DOHH2 (cell line): ENCODE measurements around the gene OPRL1.

ENCODE experiments used
- H3F3A ChIP-seq: fragments of 200-600 bp; sonication (generic), shearing (Covaris generic); 2 replicates; pipeline ENCODE4 v1.6.0; 2016; ENCODE audit warnings: antibody characterized with exemption, mild to moderate bottlenecking; ENCODE audit not compliant: control insufficient read depth, insufficient read depth
- H3K27ac ChIP-seq: fragments of 200-600 bp; sonication (generic); 2 replicates; pipeline ENCODE4 v1.5.1; 2014; ENCODE audit warnings: low read depth, mild to moderate bottlenecking, low read length, moderate library complexity
- H3K27me3 ChIP-seq: fragments of 200-600 bp; sonication (generic); 2 replicates; pipeline ENCODE4 v1.6.1; 2014; ENCODE audit warnings: mild to moderate bottlenecking, low read length, mixed read lengths; ENCODE audit not compliant: control insufficient read depth
- H3K36me3 ChIP-seq: fragments of 200-600 bp; sonication (generic); 2 replicates; pipeline ENCODE4 v1.6.1; 2014; ENCODE audit warnings: mild to moderate bottlenecking, low read length, moderate library complexity, mixed read lengths; ENCODE audit not compliant: control insufficient read depth
- H3K4me1 ChIP-seq: fragments of 200-600 bp; sonication (generic); 2 replicates; pipeline ENCODE4 v1.6.1; 2014; ENCODE audit warnings: mild to moderate bottlenecking, low read length, mixed read lengths; ENCODE audit not compliant: control insufficient read depth
- H3K4me2 ChIP-seq: fragments of 200-600 bp; sonication (generic); 2 replicates; pipeline ENCODE4 v1.6.0; 2014; ENCODE audit warnings: mild to moderate bottlenecking, low read length, moderate library complexity
- H3K4me3 ChIP-seq: fragments of 200-600 bp; sonication (generic); 2 replicates; pipeline ENCODE4 v1.5.1; 2014; ENCODE audit warnings: mild to moderate bottlenecking, low read length, mixed read lengths
- H3K79me2 ChIP-seq: fragments of 200-600 bp; sonication (generic); 2 replicates; pipeline ENCODE4 v1.6.1; 2014; ENCODE audit warnings: mild to moderate bottlenecking, low read length, mixed read lengths; ENCODE audit not compliant: control insufficient read depth
- H3K9me2 ChIP-seq: fragments of 200-600 bp; sonication (generic); replicated peaks from 2 replicates; pipeline ENCODE4 v1.6.1; 2014; ENCODE audit warnings: mild to moderate bottlenecking, low read length, mixed read lengths; ENCODE audit not compliant: control insufficient read depth
- H3K9me3 ChIP-seq: fragments of 200-600 bp; sonication (generic); 2 replicates; pipeline ENCODE4 v1.6.1; 2014; ENCODE audit warnings: antibody characterized with exemption, low read length, mixed read lengths; ENCODE audit not compliant: control insufficient read depth, insufficient read depth
- H4K20me1 ChIP-seq: fragments of 200-600 bp; sonication (generic); 2 replicates; pipeline ENCODE4 v1.6.0; 2014; ENCODE audit warnings: low read depth, mild to moderate bottlenecking, antibody characterized with exemption, low read length, moderate library complexity; ENCODE audit not compliant: control insufficient read depth, insufficient read depth
- EZH2phosphoT487 ChIP-seq: fragments of 200-600 bp; sonication (generic); IDR thresholded peaks from 2 replicates; pipeline ENCODE4 v1.6.1; 2017; ENCODE audit warnings: borderline replicate concordance, mild to moderate bottlenecking, antibody characterized with exemption, low read length, moderate library complexity, mixed read lengths
- TF ChIP-seq, protein P1 (sequence below): fragments of 200-600 bp; sonication (generic); IDR thresholded peaks from one replicate; pipeline ENCODE4 v1.5.1; 2014; ENCODE audit warnings: antibody characterized with exemption, mild to moderate bottlenecking, low read depth, low read length; ENCODE audit not compliant: poor library complexity, severe bottlenecking

Gene OPRL1

DNA sequence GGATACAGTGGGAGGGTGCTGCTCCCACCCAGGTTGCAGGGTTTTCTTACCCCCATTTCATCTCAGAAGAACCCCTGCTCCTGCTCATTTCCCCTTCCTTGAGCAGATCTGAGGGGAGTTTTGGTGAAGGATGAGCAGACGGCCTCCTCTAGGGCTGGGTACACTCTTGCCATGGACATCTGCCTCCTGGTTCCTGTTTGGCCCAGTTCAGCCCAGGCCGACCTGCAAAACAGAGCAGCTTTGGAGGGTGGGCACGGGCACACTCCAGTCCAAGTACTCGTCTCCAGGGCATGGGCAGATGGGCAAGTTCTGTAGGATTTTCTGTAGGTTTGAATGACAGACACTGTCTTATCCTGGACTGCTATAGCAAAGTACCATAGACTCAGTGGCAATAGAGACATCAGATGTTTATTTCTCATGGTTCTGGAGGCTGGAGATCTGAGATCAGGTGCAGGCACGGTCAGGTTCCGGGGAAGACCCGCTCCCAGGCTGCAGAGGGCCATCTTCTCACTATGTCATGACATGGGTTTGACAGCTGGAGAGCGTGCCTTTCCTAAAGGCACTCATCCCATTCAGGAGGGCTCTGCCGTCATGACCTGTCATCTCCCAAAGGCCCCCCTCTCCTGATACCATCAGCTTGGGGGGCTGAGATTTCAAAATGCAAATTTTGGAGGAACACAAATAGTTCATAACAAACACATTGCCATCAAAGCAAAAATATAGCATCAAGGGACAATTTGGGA lies 21.2 kb downstream of the OPRL1 start:
- H3K4me2 ChIP-seq: peak overlapping the region; percentile 54
- H3K27ac ChIP-seq: peak overlapping the region; percentile 53
- H3K4me3 ChIP-seq: peak overlapping the region; percentile 62
- TF ChIP-seq EZH2phosphoT487: no peak
- TF ChIP-seq, protein P1, sequence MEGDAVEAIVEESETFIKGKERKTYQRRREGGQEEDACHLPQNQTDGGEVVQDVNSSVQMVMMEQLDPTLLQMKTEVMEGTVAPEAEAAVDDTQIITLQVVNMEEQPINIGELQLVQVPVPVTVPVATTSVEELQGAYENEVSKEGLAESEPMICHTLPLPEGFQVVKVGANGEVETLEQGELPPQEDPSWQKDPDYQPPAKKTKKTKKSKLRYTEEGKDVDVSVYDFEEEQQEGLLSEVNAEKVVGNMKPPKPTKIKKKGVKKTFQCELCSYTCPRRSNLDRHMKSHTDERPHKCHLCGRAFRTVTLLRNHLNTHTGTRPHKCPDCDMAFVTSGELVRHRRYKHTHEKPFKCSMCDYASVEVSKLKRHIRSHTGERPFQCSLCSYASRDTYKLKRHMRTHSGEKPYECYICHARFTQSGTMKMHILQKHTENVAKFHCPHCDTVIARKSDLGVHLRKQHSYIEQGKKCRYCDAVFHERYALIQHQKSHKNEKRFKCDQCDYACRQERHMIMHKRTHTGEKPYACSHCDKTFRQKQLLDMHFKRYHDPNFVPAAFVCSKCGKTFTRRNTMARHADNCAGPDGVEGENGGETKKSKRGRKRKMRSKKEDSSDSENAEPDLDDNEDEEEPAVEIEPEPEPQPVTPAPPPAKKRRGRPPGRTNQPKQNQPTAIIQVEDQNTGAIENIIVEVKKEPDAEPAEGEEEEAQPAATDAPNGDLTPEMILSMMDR: no peak
- peaks cover 19% of the 10 kb centered on the region for H3K27me3 ChIP-seq
- H4K20me1 ChIP-seq: 0 out of 2 replicates have a peak, but pooled peaks cover 4% of the 10 kb centered on the region
- no peaks in the 10 kb centered on the region for H3K9me2 ChIP-seq
- H3F3A ChIP-seq: peaks cover 5% of the 10 kb centered on the region; the same call in 1 of the 2 replicates
- peaks cover 8% of the 10 kb centered on the region; the same call in 1 of the 2 replicates for H3K9me3 ChIP-seq
- peaks cover 46% of the 10 kb centered on the region for H3K4me1 ChIP-seq
- no peaks in the 10 kb centered on the region for H3K79me2 ChIP-seq
- H3K36me3 ChIP-seq: no peaks in the 10 kb centered on the region

DNA sequence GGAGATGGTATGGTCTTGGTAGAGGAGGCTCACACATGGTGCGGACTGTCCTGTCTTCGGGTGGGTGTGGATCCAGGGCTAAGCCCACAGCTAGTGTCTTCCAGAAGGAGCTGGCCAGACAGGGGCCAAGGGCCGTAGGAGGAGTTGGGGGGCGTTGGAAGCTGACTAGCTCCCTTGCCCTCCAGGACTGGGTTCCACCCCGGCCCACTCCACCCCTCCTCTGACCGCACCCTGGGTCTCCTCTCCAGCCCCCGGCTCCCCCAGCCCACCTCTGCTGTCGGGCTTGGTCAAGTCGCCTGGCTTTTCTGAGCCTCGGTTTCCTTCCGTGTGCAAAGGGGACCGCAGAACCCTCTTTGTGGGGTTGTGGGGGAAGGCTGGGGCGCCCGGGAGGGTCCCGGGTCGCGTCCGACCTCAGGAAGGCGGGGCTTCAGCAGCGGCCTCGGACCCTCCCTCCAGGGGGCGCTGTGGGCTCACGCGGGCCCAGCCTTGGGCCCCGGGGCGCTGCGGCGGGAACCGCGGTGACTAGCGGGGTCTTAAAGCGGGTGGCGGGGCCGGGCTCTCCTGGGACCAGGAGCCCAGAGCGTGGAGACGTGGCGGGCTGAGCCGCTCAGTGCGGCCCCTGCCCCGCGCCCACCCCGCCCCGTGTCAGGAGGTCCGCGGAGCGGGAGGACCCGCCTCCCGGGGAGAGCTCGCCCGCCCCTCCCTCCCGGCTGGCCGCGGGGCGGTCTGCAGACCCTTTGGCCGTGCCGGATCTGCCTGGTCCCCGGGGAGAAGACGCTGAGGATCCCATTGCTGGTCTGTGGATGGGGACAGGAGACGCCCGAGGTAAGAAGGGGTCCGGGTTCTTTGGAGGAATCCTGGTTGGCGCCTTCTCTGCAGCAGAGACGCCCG lies 22.1 kb downstream of the OPRL1 start:
- Histone ChIP-seq H3K9me2 (no peaks in the 10 kb centered on the region), H4K20me1 (0 out of 2 replicates have a peak, but pooled peaks cover 4% of the 10 kb centered on the region), H3K27me3 (peaks cover 19% of the 10 kb centered on the region), H3K4me3 (peak overlapping the region; percentile 62), H3K79me2 (no peaks in the 10 kb centered on the region), H3K36me3 (no peaks in the 10 kb centered on the region), H3F3A (peaks cover 5% of the 10 kb centered on the region; the same call in 1 of the 2 replicates), H3K4me2 (peak overlapping the region; percentile 54), H3K4me1 (peaks cover 46% of the 10 kb centered on the region), H3K9me3 (peaks cover under 1% of the 10 kb centered on the region; the same call in 1 of the 2 replicates), H3K27ac (no peak overlapping the region)
- TF ChIP-seq, protein P1: peak; percentile 89
- TF ChIP-seq EZH2phosphoT487: no peak

DNA sequence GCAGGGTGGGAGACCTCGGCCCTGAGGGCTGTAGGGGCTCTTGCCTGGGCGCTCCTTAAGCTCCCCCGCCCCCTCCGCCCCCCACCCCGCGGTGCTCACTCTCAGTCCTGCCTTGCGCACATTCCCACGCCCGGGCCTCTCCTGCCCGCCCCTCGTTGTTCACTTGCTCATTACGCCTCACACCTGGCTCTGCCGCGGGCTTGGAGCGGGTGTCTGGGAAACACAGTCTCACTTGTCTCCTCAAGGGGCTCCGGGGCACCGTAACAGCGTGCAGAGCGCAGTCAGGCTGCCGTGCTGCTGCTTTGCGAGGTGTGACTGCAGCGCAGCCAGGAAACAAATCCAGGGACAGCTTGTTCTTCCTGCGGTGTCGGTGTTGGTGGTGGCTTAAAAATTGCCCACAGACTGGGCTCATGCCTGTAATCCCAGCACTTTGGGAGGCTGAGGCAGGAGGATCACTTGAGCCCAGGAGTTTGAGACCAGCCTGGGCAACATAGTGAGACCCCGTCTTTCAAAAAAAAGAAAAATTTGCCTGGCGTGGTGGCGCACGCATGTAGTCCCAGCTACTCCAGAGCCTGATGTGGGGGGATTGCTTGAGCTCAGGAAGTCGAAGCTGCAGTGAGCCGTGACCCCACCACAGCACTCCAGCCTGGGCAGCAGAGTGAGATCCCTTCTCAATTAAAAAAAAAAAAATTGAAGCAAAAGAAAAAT lies 22.9 kb downstream of the OPRL1 start:
- TF ChIP-seq, protein P1: no peak
- no peak for TF ChIP-seq EZH2phosphoT487
- peak overlapping the region; percentile 62 for H3K4me3 ChIP-seq
- H3K27me3 ChIP-seq: peaks cover 19% of the 10 kb centered on the region
- H3K27ac ChIP-seq: no peak overlapping the region
- H3F3A ChIP-seq: peaks cover 5% of the 10 kb centered on the region; the same call in 1 of the 2 replicates
- no peaks in the 10 kb centered on the region for H3K79me2 ChIP-seq
- H3K4me2 ChIP-seq: peak overlapping the region; percentile 54
- H3K9me2 ChIP-seq: no peaks in the 10 kb centered on the region
- H3K9me3 ChIP-seq: no peaks in the 10 kb centered on the region
- H3K4me1 ChIP-seq: peaks cover 53% of the 10 kb centered on the region
- no peaks in the 10 kb centered on the region for H3K36me3 ChIP-seq
- H4K20me1 ChIP-seq: 0 out of 2 replicates have a peak, but pooled peaks cover 4% of the 10 kb centered on the region
